GM23248 (cell line): Measurements from ENCODE around the gene JRKL. TPM values are rescaled to one million over a fixed set of nuclear protein-coding genes. Genes with fewer than 3 reads are reported as not detected.
"Not testable (repeated sequence)": the region's sequence is repeated elsewhere in the genome, so short reads cannot be mapped to it uniquely, and the experiment has no call there.

ENCODE experiments used
- DNase-seq: peaks from one replicate; pipeline ENCODE4 v3.0.0-alpha.2; 2015
- H2AFZ ChIP-seq: fragments of 200-600 bp; sonication (generic); 2 replicates; pipeline ENCODE4 v1.6.1; 2016; ENCODE audit warnings: antibody characterized with exemption
- H3F3A ChIP-seq: fragments of 200-600 bp; sonication (generic); 2 replicates; pipeline ENCODE4 v1.6.1; 2016; ENCODE audit warnings: mild to moderate bottlenecking, antibody characterized with exemption, mixed run types; ENCODE audit not compliant: insufficient read depth
- H3K27ac ChIP-seq: fragments of 200-600 bp; sonication (generic); 2 replicates; pipeline ENCODE4 v1.5.1; 2016; ENCODE audit warnings: mild to moderate bottlenecking
- H3K27me3 ChIP-seq: fragments of 200-600 bp; sonication (generic); replicated peaks from 2 replicates; pipeline ENCODE4 v1.6.1; 2016; ENCODE audit warnings: mild to moderate bottlenecking; ENCODE audit not compliant: insufficient read depth
- H3K36me3 ChIP-seq: fragments of 200-600 bp; sonication (generic); 2 replicates; pipeline ENCODE4 v1.6.1; 2016; ENCODE audit warnings: low read depth, mild to moderate bottlenecking
- H3K4me1 ChIP-seq: fragments of 200-600 bp; sonication (generic); 2 replicates; pipeline ENCODE4 v1.6.1; 2016; ENCODE audit warnings: mild to moderate bottlenecking; ENCODE audit not compliant: insufficient read depth
- H3K4me2 ChIP-seq: fragments of 200-600 bp; sonication (generic); one replicate; pipeline ENCODE4 v1.6.1; 2016; ENCODE audit warnings: mild to moderate bottlenecking; ENCODE audit not compliant: unreplicated experiment
- H3K4me3 ChIP-seq: fragments of 200-600 bp; sonication (generic); 2 replicates; pipeline ENCODE4 v1.5.1; 2016; ENCODE audit warnings: mild to moderate bottlenecking
- H3K79me2 ChIP-seq: fragments of 200-600 bp; sonication (generic); 2 replicates; pipeline ENCODE4 v1.6.1; 2016; ENCODE audit warnings: mild to moderate bottlenecking; ENCODE audit not compliant: insufficient read depth
- H3K9ac ChIP-seq: fragments of 200-600 bp; sonication (generic); 2 replicates; pipeline ENCODE4 v1.6.1; 2016; ENCODE audit warnings: mild to moderate bottlenecking
- H3K9me2 ChIP-seq: fragments of 200-600 bp; sonication (generic); 2 replicates; pipeline ENCODE4 v1.6.1; 2016; ENCODE audit warnings: mixed run types, mild to moderate bottlenecking, moderate library complexity; ENCODE audit not compliant: insufficient read depth
- H3K9me3 ChIP-seq: fragments of 200-600 bp; sonication (generic); one replicate; pipeline ENCODE4 v1.6.1; 2017; ENCODE audit warnings: low read depth
- H4K20me1 ChIP-seq: fragments of 200-600 bp; sonication (generic); 2 replicates; pipeline ENCODE4 v1.6.0; 2016; ENCODE audit not compliant: insufficient read depth
- EZH2 ChIP-seq: fragments of 200-600 bp; sonication (generic); IDR thresholded peaks from 2 replicates; pipeline ENCODE4 v1.6.1; 2018; ENCODE audit warnings: antibody characterized with exemption, mild to moderate bottlenecking; ENCODE audit not compliant: insufficient read depth, poor library complexity, severe bottlenecking
- EZH2phosphoT487 ChIP-seq: fragments of 200-600 bp; sonication (generic); IDR thresholded peaks from 2 replicates; pipeline ENCODE4 v1.6.1; 2018; ENCODE audit warnings: antibody characterized with exemption, moderate library complexity, mild to moderate bottlenecking, low read depth; ENCODE audit not compliant: insufficient read depth
- WGBS, 2 experiments: methylation state at CpG; one replicate each; pipeline ENCODE4 v1.1.6; 2015 to 2017; ENCODE audit warnings: low lambda C conversion rate in 2 of 2, low coverage in 1 of 2; ENCODE audit errors: missing lambda C conversion rate in 2 of 2; 5-methylcytosine and 5-hydroxymethylcytosine counted together
- in situ Hi-C: fragments of 300-500 bp; cut with MboI; formaldehyde crosslinking; loops from 2 replicates; pipeline ENCODE4 v1.15.0; 2020
- microRNA counts: library from miRNA; unstranded; fragments of <30 nt; microRNA quantifications from one replicate; lab custom pipeline; 2016
- microRNA-seq: library from miRNA; unstranded; fragments of <30 nt; microRNA quantifications from one replicate; pipeline ENCODE4, GENCODE V29; 2016; ENCODE audit warnings: borderline number of aligned reads
- polyA plus RNA-seq: library from polyadenylated mRNA; unstranded; fragments of >200 nt; fragmentation: Nextera tagmentation; extraction: Ambion mirVana; gene quantifications from 2 replicates; pipeline ENCODE4 v1.2.1, GENCODE V29; 2016
- small RNA-seq: library from RNA; depleted of rRNA; stranded (forward); fragments of <200 nt; gene quantifications from one replicate; pipeline ENCODE3, GENCODE V24; 2014; ENCODE audit warnings: low read depth, low replicate concordance
- total RNA-seq: library from RNA; depleted of rRNA; stranded (reverse); fragments of >200 nt; shearing (Covaris generic); gene quantifications from 2 replicates; pipeline ENCODE4 v1.2.3, GENCODE V29; 2014; rRNA removed

Gene JRKL
- total and polyA plus RNA-seq, 2 experiments from 2014 or later: 9.4 to 11.2 TPM

DNA sequence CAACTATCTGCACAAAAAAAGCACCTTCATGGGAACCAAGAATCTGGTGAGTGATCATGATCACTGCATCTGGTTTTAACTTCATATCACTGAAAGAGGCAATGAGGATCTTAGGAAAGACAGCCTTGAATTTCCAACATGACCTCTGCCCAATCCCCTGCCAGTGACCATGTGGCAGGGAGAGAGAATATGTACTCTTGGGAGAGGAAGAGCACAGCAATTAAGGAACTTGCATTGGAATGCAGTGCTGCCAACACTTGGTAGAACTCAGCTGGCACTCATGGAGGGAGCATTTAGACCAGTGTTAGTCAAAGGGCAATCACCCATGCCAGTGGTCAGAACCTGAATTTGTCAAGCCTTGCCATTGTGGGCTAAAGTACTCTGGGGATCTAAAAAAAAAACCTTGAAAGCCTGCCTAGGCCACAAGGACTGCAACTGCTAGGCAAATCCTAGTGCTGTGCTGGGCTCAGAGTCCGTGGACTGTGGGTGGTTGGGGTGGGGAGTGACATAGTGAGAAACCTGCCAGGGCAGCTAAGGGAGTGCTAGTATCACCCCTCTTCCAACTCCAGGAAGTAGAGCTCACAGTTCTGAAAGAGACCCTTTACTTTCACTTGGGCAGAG lies 23.1 kb downstream of the JRKL start:
- no peaks in the 10 kb centered on the region for H3K27me3 ChIP-seq
- H3K4me2 ChIP-seq: no peak overlapping the region
- H3K9me2 ChIP-seq: no peaks in the 10 kb centered on the region
- H2AFZ ChIP-seq: no peak overlapping the region
- TF ChIP-seq EZH2 (no peak), EZH2phosphoT487 (no peak)
- H3F3A ChIP-seq: no peaks in the 10 kb centered on the region
- H3K79me2 ChIP-seq: no peaks in the 10 kb centered on the region
- H3K36me3 ChIP-seq: no peaks in the 10 kb centered on the region
- no peak overlapping the region for H3K9ac ChIP-seq
- H3K27ac ChIP-seq: no peak overlapping the region
- H3K4me1 ChIP-seq: no peaks in the 10 kb centered on the region
- 62 to 67% methylated on average over 1 of the region's 1 CpG for WGBS, 2 experiments
- H3K4me3 ChIP-seq: no peak overlapping the region
- no peaks in the 10 kb centered on the region for H3K9me3 ChIP-seq
- DNase-seq: no peak
- no peaks in the 10 kb centered on the region for H4K20me1 ChIP-seq
- in situ Hi-C loops: loop anchor here (10.0 kb wide), 1 partner anchor 578 kb away; no protein-coding TSS in a partner anchor

DNA sequence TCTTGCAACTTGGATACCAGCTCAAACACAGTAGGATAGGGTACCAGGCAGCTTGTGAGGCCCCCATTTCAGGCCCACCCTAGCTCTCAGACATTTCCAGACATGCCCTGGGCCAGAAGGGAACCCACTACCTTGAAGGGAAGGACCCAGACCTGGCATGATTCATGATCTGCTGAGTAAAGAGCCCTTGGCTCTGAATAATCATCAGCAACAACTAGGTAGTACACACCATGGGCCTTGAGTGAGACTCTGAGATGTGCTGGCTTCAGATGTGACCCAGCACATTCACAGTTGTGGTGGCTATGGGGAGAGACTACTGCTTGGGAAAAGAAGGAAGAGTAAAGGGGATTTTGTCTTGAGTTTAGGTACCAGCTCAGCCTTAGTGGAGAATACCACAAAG lies 23.6 kb downstream of the JRKL start:
- Histone ChIP-seq H3K4me3 (no peak overlapping the region), H3K9me3 (no peaks in the 10 kb centered on the region), H3K36me3 (no peaks in the 10 kb centered on the region), H4K20me1 (no peaks in the 10 kb centered on the region), H3K79me2 (no peaks in the 10 kb centered on the region), H2AFZ (no peak overlapping the region), H3K4me1 (no peaks in the 10 kb centered on the region), H3K9me2 (no peaks in the 10 kb centered on the region), H3F3A (no peaks in the 10 kb centered on the region), H3K27me3 (no peaks in the 10 kb centered on the region), H3K9ac (no peak overlapping the region), H3K4me2 (no peak overlapping the region), H3K27ac (no peak overlapping the region)
- in situ Hi-C loops: loop anchor here (10.0 kb wide), 1 partner anchor 579 kb away; no protein-coding TSS in a partner anchor
- TF ChIP-seq EZH2phosphoT487 (no peak), EZH2 (no peak)
- no peak for DNase-seq

DNA sequence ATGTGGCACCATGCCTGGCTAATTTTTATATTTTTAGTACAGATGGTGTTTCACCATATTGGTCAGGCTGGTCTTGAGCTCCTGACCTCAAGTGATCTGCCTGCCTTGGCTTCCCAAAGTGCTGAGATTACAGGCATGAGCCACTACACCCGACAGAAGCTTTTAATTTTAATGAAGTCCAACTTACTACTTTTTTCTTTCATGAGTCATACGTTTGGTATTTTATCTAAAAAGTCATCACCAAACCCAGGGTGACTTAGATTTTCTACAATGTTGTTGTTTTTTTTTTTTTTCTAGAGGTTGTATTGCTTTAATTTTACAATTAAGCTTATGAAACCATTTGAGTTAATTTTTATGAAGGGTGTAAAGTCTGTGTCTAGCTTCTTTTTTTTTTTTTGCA lies 34.9 kb downstream of the JRKL start:
- Histone ChIP-seq H4K20me1 (no peaks in the 10 kb centered on the region), H3K4me2 (no peak overlapping the region), H3K9ac (no peak overlapping the region), H3K27ac (0 out of 2 replicates have a peak overlapping the region, but pooled peaks have one; percentile 19), H3K79me2 (no peaks in the 10 kb centered on the region), H3K9me2 (no peaks in the 10 kb centered on the region), H3F3A (peaks cover 17% of the 10 kb centered on the region), H3K27me3 (peaks cover 9% of the 10 kb centered on the region; the same call in 1 of the 2 replicates), H3K4me3 (no peak overlapping the region), H3K9me3 (no peaks in the 10 kb centered on the region), H3K36me3 (no peaks in the 10 kb centered on the region), H3K4me1 (peaks cover 13% of the 10 kb centered on the region), H2AFZ (no peak overlapping the region)
- in situ Hi-C loops: loop anchor here (10.0 kb wide), 1 partner anchor 60 kb away; no protein-coding TSS in a partner anchor
- DNase-seq: peak; percentile 70
- TF ChIP-seq EZH2phosphoT487: no peak
- no peak for TF ChIP-seq EZH2
- 0 to 2% methylated on average over 2 of the region's 2 CpGs for WGBS, 2 experiments

DNA sequence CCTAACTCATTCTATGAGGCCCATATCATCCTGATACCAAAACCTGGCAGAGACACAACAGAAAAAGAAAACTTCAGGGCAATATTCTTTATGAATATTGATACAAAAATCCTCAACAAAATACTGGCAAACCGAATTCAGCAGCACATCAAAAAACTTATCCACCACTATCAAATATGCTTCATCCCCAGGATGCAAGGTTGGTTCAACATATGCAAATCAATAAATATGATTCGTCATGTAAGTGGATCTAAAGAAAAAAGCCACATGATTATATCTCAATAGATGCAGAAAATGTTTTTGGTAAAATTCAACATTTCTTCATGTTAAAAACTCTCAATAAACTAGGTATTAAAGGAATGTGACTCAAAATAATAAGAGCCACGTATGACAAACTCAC lies 40.9 kb downstream of the JRKL start:
- no peaks in the 10 kb centered on the region for H3K79me2 ChIP-seq
- no peaks in the 10 kb centered on the region for H3K9me2 ChIP-seq
- WGBS, 2 experiments: 75 to 79% methylated on average over 3 of the region's 3 CpGs
- no peak overlapping the region for H3K4me3 ChIP-seq
- no peaks in the 10 kb centered on the region for H3K9me3 ChIP-seq
- no peak for DNase-seq
- H3K27ac ChIP-seq: no peak overlapping the region
- H3F3A ChIP-seq: peaks cover under 1% of the 10 kb centered on the region; the same call in 1 of the 2 replicates
- peaks cover 17% of the 10 kb centered on the region; the same call in 1 of the 2 replicates for H3K27me3 ChIP-seq
- no peak for TF ChIP-seq EZH2phosphoT487
- TF ChIP-seq EZH2: no peak
- H3K4me2 ChIP-seq: no peak overlapping the region
- H3K9ac ChIP-seq: no peak overlapping the region
- no peak overlapping the region for H2AFZ ChIP-seq
- no peaks in the 10 kb centered on the region for H3K36me3 ChIP-seq
- no peaks in the 10 kb centered on the region for H4K20me1 ChIP-seq
- H3K4me1 ChIP-seq: 0 out of 2 replicates have a peak, but pooled peaks cover 4% of the 10 kb centered on the region
- in situ Hi-C loops: no loop called here

DNA sequence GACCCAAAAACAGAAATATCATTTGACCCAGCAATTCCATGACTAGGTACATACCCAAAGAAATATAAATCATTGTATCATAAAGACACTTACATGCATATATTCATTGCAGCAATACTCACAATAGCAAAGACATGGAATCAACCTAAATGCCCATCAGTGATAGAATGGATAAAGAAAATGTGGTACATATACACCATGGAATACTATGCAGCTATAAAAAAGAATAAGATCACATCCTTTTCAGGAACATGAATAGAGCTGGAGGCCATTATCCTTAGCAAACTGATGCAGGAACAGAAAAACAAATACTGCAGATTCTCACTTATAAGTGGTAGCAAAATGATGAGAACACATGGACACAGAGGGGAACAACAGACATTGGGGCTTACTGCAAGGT lies 42.8 kb downstream of the JRKL start:
- H2AFZ ChIP-seq, DNase-seq, H3K27ac ChIP-seq, H3F3A ChIP-seq, H3K4me2 ChIP-seq, in situ Hi-C loops, H3K9ac ChIP-seq, H3K36me3 ChIP-seq, H3K4me1 ChIP-seq, H4K20me1 ChIP-seq, H3K9me3 ChIP-seq, H3K79me2 ChIP-seq, H3K4me3 ChIP-seq, H3K9me2 ChIP-seq: not testable (repeated sequence)
- peaks cover 32% of the 10 kb centered on the region for H3K27me3 ChIP-seq

MicroRNAs within 50 kb of the gene (microRNA counts, 767-probe panel; counts per million panel counts)
- microRNA hsa-miR-1260b (lab: Ali Mortazavi, UCI): 447 counts per million, percentile 86 among the panel's probes with 10 or more counts

Small RNA genes lying within 50 kb of the gene (microRNA-seq; reads per million reads assigned to microRNA genes)
- not detected for gene MIR1260B

Small RNA genes lying within 50 kb of the gene (small RNA-seq; reads per million reads assigned to genes)
- not detected for gene MIR1260B

Other genes starting within 250 kb of the JRKL start
- gene MAML2, start 46.8 kb upstream of the JRKL start, total RNA-seq: 22.1 and 23.7 TPM in 2 replicates
- gene MAML2, start 46.8 kb upstream of the JRKL start, polyA plus RNA-seq: 6.8 and 7.4 TPM in 2 replicates
- 14.8 and 19.1 TPM in 2 replicates for gene CCDC82, start 101 bp upstream of the JRKL start, total RNA-seq
- gene CCDC82, start 101 bp upstream of the JRKL start, polyA plus RNA-seq: 27.3 and 33.2 TPM in 2 replicates